GM19452 (cell line): ENCODE data around the gene MBP.
A peak's percentile ranks its signal among the peaks of the same experiment; 100 is the strongest.

ENCODE experiments used
- ATAC-seq: cut with Tn5 transposase; IDR thresholded peaks from one replicate; pipeline ENCODE4 v1.9.1; 2021; ENCODE audit not compliant: unreplicated experiment

MBP gene

GRCh38 chr18:77087393-77088141 lies 45.0 kb downstream of the MBP start:
- ATAC-seq, result no peak

GRCh38 chr18:77086656-77087392 lies 45.8 kb downstream of the MBP start:
- no peak for ATAC-seq

- no peak for ATAC-seq
Observed at GRCh38 chr18:77086034-77086433, 46.5 kb downstream of the MBP start.

GRCh38 chr18:77084688-77085035 lies 47.9 kb downstream of the MBP start:
- no peak for ATAC-seq

- no peak for ATAC-seq
Observed at GRCh38 chr18:77082316-77082955, 50.1 kb downstream of the MBP start.

- ATAC-seq, result no peak
Observed at GRCh38 chr18:77081390-77081778, 51.2 kb downstream of the MBP start.

GRCh38 chr18:77079954-77080682 lies 52.5 kb downstream of the MBP start:
- ATAC-seq, result peak; percentile 85

- ATAC-seq, result no peak
Observed at GRCh38 chr18:77079088-77079487, 53.5 kb downstream of the MBP start.

- ATAC-seq, result no peak
Observed at GRCh38 chr18:77078690-77079070, 53.9 kb downstream of the MBP start.

- no peak for ATAC-seq
Observed at GRCh38 chr18:77077941-77078689, 54.5 kb downstream of the MBP start.

- ATAC-seq, result no peak
Observed at GRCh38 chr18:77077401-77077800, 55.2 kb downstream of the MBP start.

GRCh38 chr18:77076111-77076510 lies 56.5 kb downstream of the MBP start:
- no peak for ATAC-seq

- no peak for ATAC-seq
Observed at GRCh38 chr18:77074431-77074830, 58.2 kb downstream of the MBP start.

- ATAC-seq, result no peak
Observed at GRCh38 chr18:77073336-77074093, 59.1 kb downstream of the MBP start.

- no peak for ATAC-seq
Observed at GRCh38 chr18:77072566-77072965, 60.0 kb downstream of the MBP start.

- ATAC-seq, result no peak
Observed at GRCh38 chr18:77071711-77072292, 60.8 kb downstream of the MBP start.

- no peak for ATAC-seq
Observed at GRCh38 chr18:77071061-77071460, 61.5 kb downstream of the MBP start.

- ATAC-seq, result no peak
Observed at GRCh38 chr18:77070627-77071026, 62.0 kb downstream of the MBP start.

GRCh38 chr18:77069931-77070330 lies 62.7 kb downstream of the MBP start:
- ATAC-seq, result no peak

- ATAC-seq, result no peak
Observed at GRCh38 chr18:77069482-77069881, 63.1 kb downstream of the MBP start.
